HL-60/S4 (cell line): ENCODE data around the gene CRMP1.
"Not testable (repeated sequence)": the region's sequence is repeated elsewhere in the genome, so short reads cannot be mapped to it uniquely, and the experiment has no call there.

Experiments used
- in situ Hi-C: fragments of 300-500 bp; cut with MboI; formaldehyde crosslinking; loops from 2 replicates; pipeline ENCODE4 v1.14.3; 2022; ENCODE audit warnings: low sequenced_read_pairs

Gene CRMP1

GRCh38 chr4:5825321-5826041 lies 67.4 kb downstream of the CRMP1 start:
- in situ Hi-C loops: no loop called here

- in situ Hi-C loops: no loop called here
These were observed 68.3 kb downstream of the CRMP1 start for GRCh38 chr4:5824635-5825034.

- in situ Hi-C loops: no loop called here
These were observed 68.7 kb downstream of the CRMP1 start for GRCh38 chr4:5824227-5824626.

- in situ Hi-C loops: no loop called here
These were observed 69.2 kb downstream of the CRMP1 start for GRCh38 chr4:5823542-5824211.

- in situ Hi-C loops: no loop called here
These were observed 70.3 kb downstream of the CRMP1 start for GRCh38 chr4:5822619-5823018.

- in situ Hi-C loops: no loop called here
These were observed 71.1 kb downstream of the CRMP1 start for GRCh38 chr4:5821665-5822358.

GRCh38 chr4:5816851-5817375 lies 76.0 kb downstream of the CRMP1 start:
- in situ Hi-C loops: no loop called here

- in situ Hi-C loops: no loop called here
These were observed 76.8 kb downstream of the CRMP1 start for GRCh38 chr4:5816101-5816500.

GRCh38 chr4:5815641-5816040 lies 77.2 kb downstream of the CRMP1 start:
- in situ Hi-C loops: no loop called here

GRCh38 chr4:5814421-5814820 lies 78.5 kb downstream of the CRMP1 start:
- in situ Hi-C loops: no loop called here

GRCh38 chr4:5813882-5814255 lies 79.0 kb downstream of the CRMP1 start:
- in situ Hi-C loops: no loop called here

GRCh38 chr4:5812506-5813229 lies 80.2 kb downstream of the CRMP1 start:
- in situ Hi-C loops: no loop called here

- in situ Hi-C loops: not testable (repeated sequence)
These were observed 80.8 kb downstream of the CRMP1 start for GRCh38 chr4:5812057-5812456.

GRCh38 chr4:5810770-5811430 lies 82.0 kb downstream of the CRMP1 start:
- in situ Hi-C loops: no loop called here

- in situ Hi-C loops: no loop called here
These were observed 82.7 kb downstream of the CRMP1 start for GRCh38 chr4:5810151-5810550.

- in situ Hi-C loops: no loop called here
These were observed 83.6 kb downstream of the CRMP1 start for GRCh38 chr4:5809216-5809776.

GRCh38 chr4:5808081-5808741 lies 84.7 kb downstream of the CRMP1 start:
- in situ Hi-C loops: no loop called here

GRCh38 chr4:5805270-5805669 lies 87.6 kb downstream of the CRMP1 start:
- in situ Hi-C loops: no loop called here

- in situ Hi-C loops: no loop called here
These were observed 88.2 kb downstream of the CRMP1 start for GRCh38 chr4:5804656-5805055.

- in situ Hi-C loops: no loop called here
These were observed 90.3 kb downstream of the CRMP1 start for GRCh38 chr4:5802565-5802964.
